H1 (cell line): ENCODE data around the gene SLC22A8. TPM values are rescaled to one million over a fixed set of nuclear protein-coding genes. Genes with fewer than 3 reads are reported as not detected.

ENCODE experiments used
- BACH1 ChIP-seq: IDR thresholded peaks from 2 replicates; pipeline ENCODE4 v1.6.1; 2012; ENCODE audit warnings: low read length, improper control_type of control experiment
- BCL11A ChIP-seq, 2 experiments: IDR thresholded peaks; one replicate each; pipeline ENCODE4 v1.6.1; 2011; ENCODE audit warnings: low read depth in 2 of 2, low read length in 2 of 2, mild to moderate bottlenecking in 2 of 2
- JUND ChIP-seq: IDR thresholded peaks from 2 replicates; pipeline ENCODE4 v1.6.1; 2011; ENCODE audit warnings: mild to moderate bottlenecking, improper control_type of control experiment, low read length
- NRF1 ChIP-seq: IDR thresholded peaks from 2 replicates; pipeline ENCODE4 v1.6.1; 2011; ENCODE audit warnings: mild to moderate bottlenecking, low read depth, low read length, improper control_type of control experiment
- RBBP5 ChIP-seq: IDR thresholded peaks from 2 replicates; pipeline ENCODE4 v1.7.1; 2012; ENCODE audit warnings: low read depth, mild to moderate bottlenecking, inconsistent platforms, low read length, moderate library complexity, borderline replicate concordance
- SP1 ChIP-seq: IDR thresholded peaks from 2 replicates; pipeline ENCODE4 v1.6.1; 2011; ENCODE audit warnings: low read depth, low read length
- SUZ12 ChIP-seq: fragments of 200-600 bp; sonication (generic); IDR thresholded peaks from 2 replicates; pipeline ENCODE4 v1.6.1; 2012; ENCODE audit warnings: mild to moderate bottlenecking, inconsistent platforms, low read length, moderate library complexity, mixed read lengths
- TAF7 ChIP-seq: optimal IDR thresholded peaks from 2 replicates; pipeline ENCODE3; 2011; ENCODE audit warnings: low read depth, mild to moderate bottlenecking, inconsistent platforms, low read length, moderate library complexity, borderline replicate concordance
- polyA plus RNA-seq, 7 experiments: library from polyadenylated mRNA; depleted of rRNA in 3 of 7; stranded (reverse) in 5 of 7; unstranded in 2 of 7; fragments of >200 nt in 5 of 7; fragments of 200-250 nt in 2 of 7; gene quantifications; 1 replicate in 5 of 7; 2 replicates in 1 of 7; 4 replicates in 1 of 7; pipeline versions ENCODE4 v1.2.1 to v1.2.3, GENCODE V29; 2011 to 2013; ENCODE audit warnings: missing spikeins in 2 of 7, mixed read lengths in 2 of 7
- total RNA-seq: library from RNA; stranded (reverse); fragmentation: NEBNext Ultra II Directional; extraction: Animal tissue kit (Norgen Biotek cat#: 25700); gene quantifications from 2 replicates; pipeline ENCODE4 v1.2.1, GENCODE V29; 2021
- TF ChIP-seq, protein P1 (sequence below): fragments of 300-600 bp; sonication (generic); IDR thresholded peaks from 2 replicates; pipeline ENCODE4 v1.7.1; 2012; ENCODE audit warnings: low read length, moderate library complexity, mild to moderate bottlenecking, inconsistent platforms; ENCODE audit not compliant: insufficient replicate concordance

Gene SLC22A8
- total and polyA plus RNA-seq, 2 of the 8 experiments (the other 6 are each of a cell fraction or from before 2014, with no cell fraction given) = not detected

DNA sequence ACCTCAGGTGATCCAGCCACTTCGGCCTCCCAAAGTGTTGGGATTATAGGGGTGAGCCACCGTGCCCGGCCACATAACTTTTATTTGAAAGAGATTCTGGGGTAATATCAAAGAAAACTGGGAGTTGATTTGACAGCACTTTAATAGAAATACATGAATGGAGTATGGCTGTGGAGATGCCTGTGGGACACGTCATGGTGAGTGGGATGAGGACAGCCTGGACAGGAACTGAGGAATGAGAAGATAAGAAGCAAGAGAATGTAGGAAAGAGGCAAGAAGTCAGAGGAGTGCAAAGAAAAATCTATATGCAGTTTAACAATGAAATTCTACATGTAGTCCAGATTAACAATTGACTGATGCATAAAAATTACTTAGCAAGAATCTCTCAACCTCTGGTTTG, 61.8 kb downstream of the SLC22A8 start (continued):
- TF ChIP-seq, protein P1, sequence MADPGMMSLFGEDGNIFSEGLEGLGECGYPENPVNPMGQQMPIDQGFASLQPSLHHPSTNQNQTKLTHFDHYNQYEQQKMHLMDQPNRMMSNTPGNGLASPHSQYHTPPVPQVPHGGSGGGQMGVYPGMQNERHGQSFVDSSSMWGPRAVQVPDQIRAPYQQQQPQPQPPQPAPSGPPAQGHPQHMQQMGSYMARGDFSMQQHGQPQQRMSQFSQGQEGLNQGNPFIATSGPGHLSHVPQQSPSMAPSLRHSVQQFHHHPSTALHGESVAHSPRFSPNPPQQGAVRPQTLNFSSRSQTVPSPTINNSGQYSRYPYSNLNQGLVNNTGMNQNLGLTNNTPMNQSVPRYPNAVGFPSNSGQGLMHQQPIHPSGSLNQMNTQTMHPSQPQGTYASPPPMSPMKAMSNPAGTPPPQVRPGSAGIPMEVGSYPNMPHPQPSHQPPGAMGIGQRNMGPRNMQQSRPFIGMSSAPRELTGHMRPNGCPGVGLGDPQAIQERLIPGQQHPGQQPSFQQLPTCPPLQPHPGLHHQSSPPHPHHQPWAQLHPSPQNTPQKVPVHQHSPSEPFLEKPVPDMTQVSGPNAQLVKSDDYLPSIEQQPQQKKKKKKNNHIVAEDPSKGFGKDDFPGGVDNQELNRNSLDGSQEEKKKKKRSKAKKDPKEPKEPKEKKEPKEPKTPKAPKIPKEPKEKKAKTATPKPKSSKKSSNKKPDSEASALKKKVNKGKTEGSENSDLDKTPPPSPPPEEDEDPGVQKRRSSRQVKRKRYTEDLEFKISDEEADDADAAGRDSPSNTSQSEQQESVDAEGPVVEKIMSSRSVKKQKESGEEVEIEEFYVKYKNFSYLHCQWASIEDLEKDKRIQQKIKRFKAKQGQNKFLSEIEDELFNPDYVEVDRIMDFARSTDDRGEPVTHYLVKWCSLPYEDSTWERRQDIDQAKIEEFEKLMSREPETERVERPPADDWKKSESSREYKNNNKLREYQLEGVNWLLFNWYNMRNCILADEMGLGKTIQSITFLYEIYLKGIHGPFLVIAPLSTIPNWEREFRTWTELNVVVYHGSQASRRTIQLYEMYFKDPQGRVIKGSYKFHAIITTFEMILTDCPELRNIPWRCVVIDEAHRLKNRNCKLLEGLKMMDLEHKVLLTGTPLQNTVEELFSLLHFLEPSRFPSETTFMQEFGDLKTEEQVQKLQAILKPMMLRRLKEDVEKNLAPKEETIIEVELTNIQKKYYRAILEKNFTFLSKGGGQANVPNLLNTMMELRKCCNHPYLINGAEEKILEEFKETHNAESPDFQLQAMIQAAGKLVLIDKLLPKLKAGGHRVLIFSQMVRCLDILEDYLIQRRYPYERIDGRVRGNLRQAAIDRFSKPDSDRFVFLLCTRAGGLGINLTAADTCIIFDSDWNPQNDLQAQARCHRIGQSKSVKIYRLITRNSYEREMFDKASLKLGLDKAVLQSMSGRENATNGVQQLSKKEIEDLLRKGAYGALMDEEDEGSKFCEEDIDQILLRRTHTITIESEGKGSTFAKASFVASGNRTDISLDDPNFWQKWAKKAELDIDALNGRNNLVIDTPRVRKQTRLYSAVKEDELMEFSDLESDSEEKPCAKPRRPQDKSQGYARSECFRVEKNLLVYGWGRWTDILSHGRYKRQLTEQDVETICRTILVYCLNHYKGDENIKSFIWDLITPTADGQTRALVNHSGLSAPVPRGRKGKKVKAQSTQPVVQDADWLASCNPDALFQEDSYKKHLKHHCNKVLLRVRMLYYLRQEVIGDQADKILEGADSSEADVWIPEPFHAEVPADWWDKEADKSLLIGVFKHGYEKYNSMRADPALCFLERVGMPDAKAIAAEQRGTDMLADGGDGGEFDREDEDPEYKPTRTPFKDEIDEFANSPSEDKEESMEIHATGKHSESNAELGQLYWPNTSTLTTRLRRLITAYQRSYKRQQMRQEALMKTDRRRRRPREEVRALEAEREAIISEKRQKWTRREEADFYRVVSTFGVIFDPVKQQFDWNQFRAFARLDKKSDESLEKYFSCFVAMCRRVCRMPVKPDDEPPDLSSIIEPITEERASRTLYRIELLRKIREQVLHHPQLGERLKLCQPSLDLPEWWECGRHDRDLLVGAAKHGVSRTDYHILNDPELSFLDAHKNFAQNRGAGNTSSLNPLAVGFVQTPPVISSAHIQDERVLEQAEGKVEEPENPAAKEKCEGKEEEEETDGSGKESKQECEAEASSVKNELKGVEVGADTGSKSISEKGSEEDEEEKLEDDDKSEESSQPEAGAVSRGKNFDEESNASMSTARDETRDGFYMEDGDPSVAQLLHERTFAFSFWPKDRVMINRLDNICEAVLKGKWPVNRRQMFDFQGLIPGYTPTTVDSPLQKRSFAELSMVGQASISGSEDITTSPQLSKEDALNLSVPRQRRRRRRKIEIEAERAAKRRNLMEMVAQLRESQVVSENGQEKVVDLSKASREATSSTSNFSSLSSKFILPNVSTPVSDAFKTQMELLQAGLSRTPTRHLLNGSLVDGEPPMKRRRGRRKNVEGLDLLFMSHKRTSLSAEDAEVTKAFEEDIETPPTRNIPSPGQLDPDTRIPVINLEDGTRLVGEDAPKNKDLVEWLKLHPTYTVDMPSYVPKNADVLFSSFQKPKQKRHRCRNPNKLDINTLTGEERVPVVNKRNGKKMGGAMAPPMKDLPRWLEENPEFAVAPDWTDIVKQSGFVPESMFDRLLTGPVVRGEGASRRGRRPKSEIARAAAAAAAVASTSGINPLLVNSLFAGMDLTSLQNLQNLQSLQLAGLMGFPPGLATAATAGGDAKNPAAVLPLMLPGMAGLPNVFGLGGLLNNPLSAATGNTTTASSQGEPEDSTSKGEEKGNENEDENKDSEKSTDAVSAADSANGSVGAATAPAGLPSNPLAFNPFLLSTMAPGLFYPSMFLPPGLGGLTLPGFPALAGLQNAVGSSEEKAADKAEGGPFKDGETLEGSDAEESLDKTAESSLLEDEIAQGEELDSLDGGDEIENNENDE = no peak
- no peak for TF ChIP-seq BACH1
- TF ChIP-seq JUND = no peak
- no peak for TF ChIP-seq TAF7
- no peak for TF ChIP-seq NRF1
- no peak for TF ChIP-seq BCL11A (IDR thresholded peaks at IDR 0.05; ENCODE audit: low read depth in 2 of 2, low read length in 2 of 2)
- TF ChIP-seq SUZ12 = no peak
- no peak for TF ChIP-seq SP1
- no peak for TF ChIP-seq RBBP5
